K562 (cell line): Measurements from ENCODE around the gene POLR1C. TPM values are rescaled to one million over a fixed set of nuclear protein-coding genes. Genes with fewer than 3 reads are reported as not detected.
A peak's percentile ranks its signal among the peaks of the same experiment; 100 is the strongest.
"Not testable (repeated sequence)": the region's sequence is repeated elsewhere in the genome, so short reads cannot be mapped to it uniquely, and the experiment has no call there.

ENCODE experiments used
- ATAC-seq: fragments of 200-7000 bp; cut with Tn5 transposase; 3 replicates; pipeline ENCODE4 v1.9.1; 2020; ENCODE audit warnings: moderate library complexity
- BruUV-seq: library from RNA; stranded (reverse); fragments of 400-500 nt; replicated peaks from 2 replicates; lab custom pipeline; 2021; lab: Mats Ljungman, UMichigan
- CTCF ChIA-PET: fragments of 300-600 bp; formaldehyde crosslinking; extraction: SDS; loops from one replicate; lab custom pipeline; 2021; ENCODE audit warnings: low intra/inter-chr PET ratio; lab: Yijun Ruan, JAX
- POLR2A ChIA-PET: fragments of 300-600, 350-650 bp; sonication (Branson Sonifier 250); formaldehyde crosslinking; extraction: SDS; loops from one replicate; lab custom pipeline; 2021; ENCODE audit warnings: antibody characterized with exemption, inconsistent platforms; lab: Yijun Ruan, JAX
- DNase-seq, 4 experiments: peaks; one replicate each; pipeline versions ENCODE4 v3.0.0 to v3.0.0-alpha.2; 2011 to 2018; ENCODE audit warnings: low spot score in 3 of 4, mixed read lengths in 3 of 4; ENCODE audit errors: extremely low read depth in 1 of 4
- FAIRE-seq: peaks from 2 replicates; lab custom pipeline; 2011; peaks lifted over from hg19 to GRCh38; lab: Jason Lieb, UNC
- H2AFZ ChIP-seq: 2 replicates; pipeline ENCODE4 v1.6.0; 2011; ENCODE audit warnings: low read depth, low read length, control low read depth, inconsistent platforms
- H3K27ac ChIP-seq: fragments of 200-600 bp; 3 replicates; pipeline ENCODE4 v1.8.0; 2011; ENCODE audit warnings: low read depth, mild to moderate bottlenecking, control low read depth, inconsistent platforms, low read length, moderate library complexity, mixed read lengths; ENCODE audit errors: extremely low read depth
- H3K27me3 ChIP-seq, 2 experiments: fragments of 300-600 bp in 1 of 2; 2 replicates in 1 of 2; 3 replicates in 1 of 2; pipeline versions ENCODE4 v1.6.0 to v1.8.0; 2011; ENCODE audit warnings: inconsistent platforms in 2 of 2, low read length in 2 of 2, mild to moderate bottlenecking in 1 of 2, mixed read lengths in 1 of 2, moderate library complexity in 1 of 2; ENCODE audit not compliant: control insufficient read depth in 2 of 2, insufficient read depth in 2 of 2
- H3K36me3 ChIP-seq: fragments of 300-600 bp; 3 replicates; pipeline ENCODE4 v1.8.0; 2011; ENCODE audit warnings: mild to moderate bottlenecking, low read length, inconsistent platforms; ENCODE audit not compliant: control insufficient read depth, insufficient read depth
- H3K4me1 ChIP-seq, 2 experiments: fragments of 200-600 bp in 1 of 2; replicated peaks in 1 of 2; 2 replicates in 1 of 2; 3 replicates in 1 of 2; pipeline versions ENCODE4 v1.5.1 to v1.8.0; 2011; ENCODE audit warnings: inconsistent platforms in 2 of 2, low read length in 2 of 2, mild to moderate bottlenecking in 1 of 2, mixed read lengths in 1 of 2, moderate library complexity in 1 of 2; ENCODE audit not compliant: control insufficient read depth in 2 of 2, insufficient read depth in 2 of 2
- H3K4me2 ChIP-seq: 2 replicates; pipeline ENCODE4 v1.6.1; 2011; ENCODE audit warnings: low read length, control low read depth, inconsistent platforms, mixed read lengths; ENCODE audit not compliant: insufficient read depth
- H3K4me3 ChIP-seq: fragments of 200-600 bp; sonication (generic), shearing (Covaris generic); 2 replicates; pipeline ENCODE4 v1.5.1; 2016; ENCODE audit warnings: control low read depth, inconsistent platforms
- H3K79me2 ChIP-seq: fragments of 200-600 bp; 3 replicates; pipeline ENCODE4 v1.8.0; 2011; ENCODE audit warnings: low read length, inconsistent platforms; ENCODE audit not compliant: control insufficient read depth, insufficient read depth
- H3K9ac ChIP-seq, 2 experiments: 2 replicates each; pipeline versions ENCODE4 v1.6.0 to v1.6.1; 2011; ENCODE audit warnings: low read depth in 2 of 2, low read length in 2 of 2, control low read depth in 1 of 2, inconsistent platforms in 1 of 2, mild to moderate bottlenecking in 1 of 2, mixed read lengths in 1 of 2; ENCODE audit not compliant: insufficient read depth in 1 of 2
- H3K9me1 ChIP-seq: one replicate; pipeline ENCODE4 v1.6.0; 2011; ENCODE audit warnings: inconsistent platforms, mild to moderate bottlenecking, low read length, moderate library complexity; ENCODE audit not compliant: control insufficient read depth, insufficient read depth
- H3K9me3 ChIP-seq: replicated peaks from 2 replicates; pipeline ENCODE4 v1.5.1; 2011; ENCODE audit warnings: low read depth, low read length, inconsistent platforms; ENCODE audit not compliant: control insufficient read depth, insufficient read depth
- H4K20me1 ChIP-seq: replicated peaks from 2 replicates; pipeline ENCODE4 v1.6.1; 2011; ENCODE audit warnings: low read length, inconsistent platforms, mixed read lengths; ENCODE audit not compliant: control insufficient read depth, insufficient read depth
- ZNF384 ChIP-seq: IDR thresholded peaks from 2 replicates; pipeline ENCODE4 v1.6.1; 2012; ENCODE audit warnings: low read depth, low read length, improper control_type of control experiment
- WGBS: fragments of 100-300 bp; shearing (Covaris generic); methylation state at CpG from one replicate; pipeline ENCODE4 v1.1.6; 2016; ENCODE audit warnings: low coverage, mixed read lengths; ENCODE audit not compliant: insufficient coverage; ENCODE audit errors: missing lambda C conversion rate; 5-methylcytosine and 5-hydroxymethylcytosine counted together
- in situ Hi-C: fragments of 300-500 bp; cut with MboI; formaldehyde crosslinking; loops from 4 replicates; pipeline ENCODE4 v1.15.0; 2018; ENCODE audit warnings: inconsistent platforms, mixed read lengths
- intact Hi-C: fragments of 100-400 bp; cut with micrococcal nuclease; formaldehyde crosslinking; loops from 2 replicates; pipeline ENCODE4 v1.14.2; 2022
- polyA plus RNA-seq, 8 experiments: library from polyadenylated mRNA; depleted of rRNA in 4 of 8; stranded (reverse) in 5 of 8; unstranded in 3 of 8; fragments of >200 nt; fragmentation: Nextera tagmentation in 2 of 8; fragmentation: Illumina TruSeq in 1 of 8; extraction: Ambion mirVana in 2 of 8; extraction: Trizol in 1 of 8; gene quantifications; 2 replicates each; pipeline versions ENCODE4 v1.2.1 to v1.2.3, GENCODE V29; 2011 to 2014; ENCODE audit warnings: inconsistent platforms in 1 of 8, missing spikeins in 1 of 8
- total RNA-seq, 7 experiments: library from RNA; depleted of rRNA in 6 of 7; stranded (reverse); fragments of >200 nt in 6 of 7; fragmentation: Illumina TruSeq in 2 of 7; extraction: Trizol in 2 of 7; gene quantifications; 2 replicates each; pipeline versions ENCODE4 v1.2.1 to v1.2.3, GENCODE V29; 2011 to 2021; ENCODE audit warnings: low replicate concordance in 1 of 7
- TF ChIP-seq, protein P1 (sequence below), 2 experiments: fragments of 450-650 bp in 1 of 2; sonication (generic) in 1 of 2; formaldehyde crosslinking in 1 of 2; IDR thresholded peaks; 2 replicates each; pipeline versions ENCODE4 v1.7.1 to v1.9.0; 2016 to 2022; ENCODE audit warnings: inconsistent platforms in 1 of 2, mild to moderate bottlenecking in 1 of 2, missing genetic modification reagents in 1 of 2

POLR1C gene
- total and polyA plus RNA-seq, 9 of the 15 experiments (the other 6 are each of a cell fraction or from before 2014, with no cell fraction given): 83.5 to 429 (median 120) TPM

DNA sequence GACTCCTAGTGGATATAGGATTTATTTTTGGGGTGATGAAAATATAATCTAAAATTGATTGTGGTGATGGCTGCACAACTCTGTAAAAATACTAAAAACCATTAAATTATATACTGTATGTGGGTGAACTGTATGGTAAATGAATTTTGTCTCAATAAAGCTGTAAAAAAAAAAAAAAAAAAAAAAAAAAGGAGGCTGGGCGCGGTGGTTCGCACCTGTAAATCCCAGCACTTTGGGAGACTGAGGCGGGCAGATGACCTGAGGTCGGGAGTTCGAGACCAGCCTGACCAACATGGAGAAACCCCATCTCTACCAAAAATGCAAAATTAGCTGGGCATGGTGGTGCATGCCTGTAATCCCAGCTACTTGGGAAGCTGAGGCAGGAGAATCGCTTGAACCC lies 40.7 kb downstream of the POLR1C start:
- in situ Hi-C loops, H3K4me3 ChIP-seq, H3K9me1 ChIP-seq, H3K79me2 ChIP-seq, intact Hi-C loops, DNase-seq, H4K20me1 ChIP-seq, H3K4me2 ChIP-seq, H3K27ac ChIP-seq, H2AFZ ChIP-seq, H3K27me3 ChIP-seq, CTCF ChIA-PET, FAIRE-seq, H3K4me1 ChIP-seq, ATAC-seq, BruUV-seq, H3K9me3 ChIP-seq, H3K9ac ChIP-seq: not testable (repeated sequence)
- POLR2A ChIA-PET: interaction anchor here (1.7 kb wide), 1 partner anchor 8 kb away, joined by 6 read pairs; no protein-coding TSS in a partner anchor
- TF ChIP-seq, protein P1, sequence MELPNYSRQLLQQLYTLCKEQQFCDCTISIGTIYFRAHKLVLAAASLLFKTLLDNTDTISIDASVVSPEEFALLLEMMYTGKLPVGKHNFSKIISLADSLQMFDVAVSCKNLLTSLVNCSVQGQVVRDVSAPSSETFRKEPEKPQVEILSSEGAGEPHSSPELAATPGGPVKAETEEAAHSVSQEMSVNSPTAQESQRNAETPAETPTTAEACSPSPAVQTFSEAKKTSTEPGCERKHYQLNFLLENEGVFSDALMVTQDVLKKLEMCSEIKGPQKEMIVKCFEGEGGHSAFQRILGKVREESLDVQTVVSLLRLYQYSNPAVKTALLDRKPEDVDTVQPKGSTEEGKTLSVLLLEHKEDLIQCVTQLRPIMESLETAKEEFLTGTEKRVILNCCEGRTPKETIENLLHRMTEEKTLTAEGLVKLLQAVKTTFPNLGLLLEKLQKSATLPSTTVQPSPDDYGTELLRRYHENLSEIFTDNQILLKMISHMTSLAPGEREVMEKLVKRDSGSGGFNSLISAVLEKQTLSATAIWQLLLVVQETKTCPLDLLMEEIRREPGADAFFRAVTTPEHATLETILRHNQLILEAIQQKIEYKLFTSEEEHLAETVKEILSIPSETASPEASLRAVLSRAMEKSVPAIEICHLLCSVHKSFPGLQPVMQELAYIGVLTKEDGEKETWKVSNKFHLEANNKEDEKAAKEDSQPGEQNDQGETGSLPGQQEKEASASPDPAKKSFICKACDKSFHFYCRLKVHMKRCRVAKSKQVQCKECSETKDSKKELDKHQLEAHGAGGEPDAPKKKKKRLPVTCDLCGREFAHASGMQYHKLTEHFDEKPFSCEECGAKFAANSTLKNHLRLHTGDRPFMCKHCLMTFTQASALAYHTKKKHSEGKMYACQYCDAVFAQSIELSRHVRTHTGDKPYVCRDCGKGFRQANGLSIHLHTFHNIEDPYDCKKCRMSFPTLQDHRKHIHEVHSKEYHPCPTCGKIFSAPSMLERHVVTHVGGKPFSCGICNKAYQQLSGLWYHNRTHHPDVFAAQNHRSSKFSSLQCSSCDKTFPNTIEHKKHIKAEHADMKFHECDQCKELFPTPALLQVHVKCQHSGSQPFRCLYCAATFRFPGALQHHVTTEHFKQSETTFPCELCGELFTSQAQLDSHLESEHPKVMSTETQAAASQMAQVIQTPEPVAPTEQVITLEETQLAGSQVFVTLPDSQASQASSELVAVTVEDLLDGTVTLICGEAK (IDR thresholded peaks at IDR 0.05): peak; percentile 83
- TF ChIP-seq, protein P1 (CRISPR knock-in tag; IDR thresholded peaks at IDR 0.05): peak; percentile 76
- peak; percentile 72; the same call in 1 of the 2 replicates for TF ChIP-seq ZNF384
- peaks cover 98% of the 10 kb centered on the region for H3K36me3 ChIP-seq
- 94% methylated on average over 5 of the region's 7 CpGs for WGBS
